GM18868 (cell line): ENCODE data around the gene LYL1.

Experiments
- ATAC-seq: cut with Tn5 transposase; IDR thresholded peaks from one replicate; pipeline ENCODE4 v1.9.1; 2021; ENCODE audit warnings: mild to moderate bottlenecking, moderate library complexity; ENCODE audit not compliant: unreplicated experiment

LYL1 gene

GRCh38 chr19:13060233-13060963 is 42.3 kb downstream of the LYL1 start:
- no peak for ATAC-seq

- no peak for ATAC-seq
Measured at GRCh38 chr19:13058951-13059660, 43.6 kb downstream of the LYL1 start.

- ATAC-seq, result no peak
Measured at GRCh38 chr19:13057744-13058143, 44.9 kb downstream of the LYL1 start.

- no peak for ATAC-seq
Measured at GRCh38 chr19:13057147-13057572, 45.5 kb downstream of the LYL1 start.

GRCh38 chr19:13056052-13056660 is 46.5 kb downstream of the LYL1 start:
- ATAC-seq, result no peak

GRCh38 chr19:13055213-13056051 is 47.2 kb downstream of the LYL1 start:
- ATAC-seq, result no peak

GRCh38 chr19:13054626-13055212 is 47.9 kb downstream of the LYL1 start:
- no peak for ATAC-seq

GRCh38 chr19:13053761-13054625 is 48.7 kb downstream of the LYL1 start:
- ATAC-seq, result no peak

GRCh38 chr19:13053238-13053637 is 49.4 kb downstream of the LYL1 start:
- no peak for ATAC-seq

- no peak for ATAC-seq
Measured at GRCh38 chr19:13052447-13053175, 50.0 kb downstream of the LYL1 start.

GRCh38 chr19:13051557-13052165 is 51.0 kb downstream of the LYL1 start:
- no peak for ATAC-seq

- no peak for ATAC-seq
Measured at GRCh38 chr19:13050274-13050673, 52.4 kb downstream of the LYL1 start.
